Measurements from ENCODE around the gene BCL2. TPM values are rescaled to one million over a fixed set of nuclear protein-coding genes. Genes with fewer than 3 reads are reported as not detected.

Gene BCL2
- total RNA-seq, 1 donor from 2014 or later = 5.2 TPM

GRCh38 chr18:63247506-63247905, 72.1 kb downstream of the BCL2 start:
- no peak for DNase-seq (ENCODE audit: low read depth)

GRCh38 chr18:63245600-63245999, 74.0 kb downstream of the BCL2 start:
- no peak overlapping the region for H3K4me3 ChIP-seq (ENCODE audit: low read depth, low read length)
- no peak for TF ChIP-seq CTCF (IDR thresholded peaks at IDR 0.05; ENCODE audit: insufficient read depth, low read length, poor library complexity, severe bottlenecking)
- no peaks in the 10 kb centered on the region for H3K36me3 ChIP-seq (ENCODE audit: control insufficient read depth, insufficient read depth, low read length)
- no peaks in the 10 kb centered on the region for H3K27me3 ChIP-seq (ENCODE audit: control insufficient read depth, insufficient read depth, low read length)
- no peak for DNase-seq (ENCODE audit: low read depth)

More at GRCh38 chr18:63247506-63247905, 72.1 kb downstream of the BCL2 start:
- Histone ChIP-seq H3K4me3 (ENCODE audit: low read depth, low read length) (no peak overlapping the region), H3K27me3 (ENCODE audit: control insufficient read depth, insufficient read depth, low read length) (no peaks in the 10 kb centered on the region), H3K36me3 (ENCODE audit: control insufficient read depth, insufficient read depth, low read length) (no peaks in the 10 kb centered on the region)
- no peak for TF ChIP-seq CTCF (IDR thresholded peaks at IDR 0.05; ENCODE audit: insufficient read depth, low read length, poor library complexity, severe bottlenecking)

- no peaks in the 10 kb centered on the region for H3K27me3 ChIP-seq (ENCODE audit: control insufficient read depth, insufficient read depth, low read length)
- no peak for TF ChIP-seq CTCF (IDR thresholded peaks at IDR 0.05; ENCODE audit: insufficient read depth, low read length, poor library complexity, severe bottlenecking)
- DNase-seq (ENCODE audit: low read depth) = no peak
- no peaks in the 10 kb centered on the region for H3K36me3 ChIP-seq (ENCODE audit: control insufficient read depth, insufficient read depth, low read length)
- H3K4me3 ChIP-seq (ENCODE audit: low read depth, low read length) = no peak overlapping the region
Observed at GRCh38 chr18:63244607-63245006, 75.0 kb downstream of the BCL2 start.

GRCh38 chr18:63241760-63242159, 77.8 kb downstream of the BCL2 start:
- Histone ChIP-seq H3K36me3 (ENCODE audit: control insufficient read depth, insufficient read depth, low read length) (no peaks in the 10 kb centered on the region), H3K4me3 (ENCODE audit: low read depth, low read length) (no peak overlapping the region), H3K27me3 (ENCODE audit: control insufficient read depth, insufficient read depth, low read length) (no peaks in the 10 kb centered on the region)
- no peak for DNase-seq (ENCODE audit: low read depth)
- no peak for TF ChIP-seq CTCF (IDR thresholded peaks at IDR 0.05; ENCODE audit: insufficient read depth, low read length, poor library complexity, severe bottlenecking)

GRCh38 chr18:63241317-63241712, 78.3 kb downstream of the BCL2 start:
- no peak for TF ChIP-seq CTCF (IDR thresholded peaks at IDR 0.05; ENCODE audit: insufficient read depth, low read length, poor library complexity, severe bottlenecking)
- Histone ChIP-seq H3K4me3 (ENCODE audit: low read depth, low read length) (no peak overlapping the region), H3K27me3 (ENCODE audit: control insufficient read depth, insufficient read depth, low read length) (no peaks in the 10 kb centered on the region), H3K36me3 (ENCODE audit: control insufficient read depth, insufficient read depth, low read length) (no peaks in the 10 kb centered on the region)
- DNase-seq (ENCODE audit: low read depth) = no peak

GRCh38 chr18:63240531-63241316, 78.8 kb downstream of the BCL2 start:
- no peak for TF ChIP-seq CTCF (IDR thresholded peaks at IDR 0.05; ENCODE audit: insufficient read depth, low read length, poor library complexity, severe bottlenecking)
- Histone ChIP-seq H3K4me3 (ENCODE audit: low read depth, low read length) (no peak overlapping the region), H3K27me3 (ENCODE audit: control insufficient read depth, insufficient read depth, low read length) (no peaks in the 10 kb centered on the region), H3K36me3 (ENCODE audit: control insufficient read depth, insufficient read depth, low read length) (no peaks in the 10 kb centered on the region)
- no peak for DNase-seq (ENCODE audit: low read depth)
